ENCODE results near the gene ATP13A4.

Gene ATP13A4

DNA sequence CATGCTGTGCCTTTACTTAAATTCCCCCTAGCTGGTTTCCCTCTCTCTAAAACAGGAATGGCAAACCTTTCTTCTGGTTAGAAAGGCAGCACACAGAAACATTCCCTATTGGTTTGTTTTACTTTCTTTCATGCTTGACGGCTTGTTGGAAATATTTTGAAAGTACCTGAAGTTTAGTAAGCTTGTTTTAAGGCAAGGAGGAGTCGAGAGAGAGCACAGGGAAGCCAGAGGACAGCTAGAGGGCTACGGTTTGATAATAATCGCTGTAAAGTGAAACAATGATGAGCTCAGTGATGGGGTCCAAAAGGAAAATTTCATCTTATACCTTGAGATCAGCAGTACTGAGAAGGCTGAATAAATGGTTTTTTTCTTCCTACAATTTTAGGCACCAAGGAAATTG lies 64.1 kb downstream of the ATP13A4 start:
- Histone ChIP-seq H3K4me1 (ENCODE audit: control insufficient read depth, insufficient read depth, low read length) (no peaks in the 10 kb centered on the region), H3K4me3 (ENCODE audit: low read length) (no peak overlapping the region), H3K36me3 (ENCODE audit: insufficient read depth, low read length) (no peaks in the 10 kb centered on the region)

DNA sequence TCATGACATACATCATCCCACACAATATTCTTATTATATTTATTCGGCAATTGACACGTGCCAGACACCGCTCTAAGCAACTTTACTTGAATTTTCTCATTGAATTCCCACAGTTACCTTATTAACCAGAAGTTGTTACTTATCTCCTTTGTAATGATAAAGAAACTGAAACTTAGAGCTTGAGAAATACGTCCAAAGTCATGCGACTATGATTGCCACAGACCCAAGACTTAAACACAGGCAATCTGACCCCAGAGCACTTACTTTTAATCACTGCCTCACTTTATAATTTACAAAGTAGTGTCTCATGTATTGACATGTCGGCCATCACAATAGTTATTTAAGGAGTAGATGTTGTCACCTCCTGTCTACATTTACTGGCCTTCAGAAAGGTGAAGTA lies 64.7 kb downstream of the ATP13A4 start:
- no peaks in the 10 kb centered on the region for H3K9me3 ChIP-seq (replicated peaks; ENCODE audit: low read length)
- no peaks in the 10 kb centered on the region for H3K4me1 ChIP-seq (ENCODE audit: control insufficient read depth, insufficient read depth, low read length)
- H3K4me2 ChIP-seq (ENCODE audit: low read length), result no peak overlapping the region
- H3K27me3 ChIP-seq (ENCODE audit: control insufficient read depth, insufficient read depth, low read length), result no peaks in the 10 kb centered on the region
- no peaks in the 10 kb centered on the region for H3K36me3 ChIP-seq (ENCODE audit: insufficient read depth, low read length)
- no peak overlapping the region for H3K4me3 ChIP-seq (ENCODE audit: low read length)
- no peak overlapping the region for H3K9ac ChIP-seq (ENCODE audit: low read depth, low read length)

More for the DNA sequence above, 64.1 kb downstream of the ATP13A4 start:
- no peaks in the 10 kb centered on the region for H3K27me3 ChIP-seq (ENCODE audit: control insufficient read depth, insufficient read depth, low read length)
- H3K9me3 ChIP-seq (replicated peaks; ENCODE audit: low read length), result no peaks in the 10 kb centered on the region
- H3K4me2 ChIP-seq (ENCODE audit: low read length), result no peak overlapping the region
- no peak overlapping the region for H3K9ac ChIP-seq (ENCODE audit: low read depth, low read length)

DNA sequence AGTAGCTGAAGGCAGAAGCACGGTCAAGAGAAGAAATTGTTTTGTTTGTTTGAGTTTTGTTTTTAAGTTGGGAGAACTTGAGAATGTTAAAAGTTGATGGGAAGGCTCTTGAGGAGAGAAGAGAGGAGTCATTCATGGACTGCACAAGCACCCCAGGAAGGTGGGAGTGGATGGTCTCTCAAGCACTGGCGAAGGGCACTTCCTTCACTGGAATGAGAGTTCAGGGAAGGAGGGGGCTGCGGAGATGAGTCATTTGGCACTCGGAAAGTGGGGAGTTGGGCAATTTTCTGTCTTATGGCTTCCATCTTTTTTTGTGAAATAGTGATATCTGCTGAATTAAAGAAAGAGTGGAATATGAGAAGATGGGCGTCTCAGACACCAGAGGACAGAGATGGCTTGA lies 66.0 kb downstream of the ATP13A4 start:
- Histone ChIP-seq H3K4me3 (ENCODE audit: low read length) (no peak overlapping the region), H3K4me1 (ENCODE audit: control insufficient read depth, insufficient read depth, low read length) (no peaks in the 10 kb centered on the region)

DNA sequence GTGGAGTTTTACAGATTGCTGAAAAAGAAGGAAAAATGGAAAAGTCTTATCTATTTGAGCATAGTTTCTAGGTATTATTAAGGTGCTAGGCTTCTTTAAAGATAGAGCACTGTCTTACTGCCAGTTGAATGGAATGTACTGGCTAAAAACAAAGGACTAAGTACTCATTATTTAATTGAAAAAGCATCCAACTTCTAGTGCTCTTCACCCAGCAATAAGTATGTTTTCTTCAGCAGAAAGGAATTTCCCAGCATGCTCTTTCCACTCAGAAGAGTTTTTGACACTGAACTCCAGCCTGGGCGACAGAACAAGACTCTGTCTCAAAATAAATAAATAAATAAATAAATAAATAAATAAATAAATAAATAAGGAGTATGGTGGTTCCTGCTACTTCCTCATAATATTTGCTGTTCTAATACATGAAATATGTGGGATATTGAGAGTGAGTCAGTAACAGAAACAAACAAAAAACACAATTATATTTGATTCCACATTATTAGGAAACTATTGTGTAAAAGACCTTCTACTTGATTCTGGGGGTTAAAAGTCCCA lies 70.6 kb downstream of the ATP13A4 start:
- Histone ChIP-seq H3K9ac (ENCODE audit: low read depth, low read length) (no peak overlapping the region), H3K9me3 (replicated peaks; ENCODE audit: low read length) (no peaks in the 10 kb centered on the region), H3K4me2 (ENCODE audit: low read length) (no peak overlapping the region), H3K4me1 (ENCODE audit: control insufficient read depth, insufficient read depth, low read length) (no peaks in the 10 kb centered on the region), H3K36me3 (ENCODE audit: insufficient read depth, low read length) (no peaks in the 10 kb centered on the region), H3K27me3 (ENCODE audit: control insufficient read depth, insufficient read depth, low read length) (no peaks in the 10 kb centered on the region), H3K4me3 (ENCODE audit: low read length) (no peak overlapping the region)

More for the DNA sequence above, 66.0 kb downstream of the ATP13A4 start:
- H3K27me3 ChIP-seq (ENCODE audit: control insufficient read depth, insufficient read depth, low read length), result no peaks in the 10 kb centered on the region
- H3K36me3 ChIP-seq (ENCODE audit: insufficient read depth, low read length), result no peaks in the 10 kb centered on the region
- H3K9ac ChIP-seq (ENCODE audit: low read depth, low read length), result no peak overlapping the region
- no peaks in the 10 kb centered on the region for H3K9me3 ChIP-seq (replicated peaks; ENCODE audit: low read length)
- H3K4me2 ChIP-seq (ENCODE audit: low read length), result no peak overlapping the region

DNA sequence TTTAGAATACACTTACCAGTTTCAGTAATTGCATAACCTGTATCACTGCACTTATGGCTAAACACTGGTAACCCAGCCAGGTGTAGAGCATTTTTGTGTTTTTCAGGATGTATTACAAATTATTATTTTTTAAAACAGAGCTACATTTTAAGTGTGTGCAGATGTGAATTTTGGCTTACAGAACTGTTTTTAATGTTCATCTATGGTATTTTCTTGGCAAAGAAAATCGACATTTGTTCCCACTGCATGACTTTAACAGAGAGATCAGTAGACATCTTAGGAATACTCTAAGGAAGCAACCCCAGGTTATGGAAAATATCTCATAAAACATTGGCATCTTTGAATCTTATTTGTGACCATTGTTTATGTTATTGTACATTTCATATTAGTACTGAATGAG lies 73.3 kb downstream of the ATP13A4 start:
- Histone ChIP-seq H3K9me3 (replicated peaks; ENCODE audit: low read length) (no peaks in the 10 kb centered on the region), H3K4me3 (ENCODE audit: low read length) (no peak overlapping the region), H3K36me3 (ENCODE audit: insufficient read depth, low read length) (no peaks in the 10 kb centered on the region), H3K4me2 (ENCODE audit: low read length) (no peak overlapping the region), H3K27me3 (ENCODE audit: control insufficient read depth, insufficient read depth, low read length) (no peaks in the 10 kb centered on the region), H3K4me1 (ENCODE audit: control insufficient read depth, insufficient read depth, low read length) (no peaks in the 10 kb centered on the region), H3K9ac (ENCODE audit: low read depth, low read length) (no peak overlapping the region)

DNA sequence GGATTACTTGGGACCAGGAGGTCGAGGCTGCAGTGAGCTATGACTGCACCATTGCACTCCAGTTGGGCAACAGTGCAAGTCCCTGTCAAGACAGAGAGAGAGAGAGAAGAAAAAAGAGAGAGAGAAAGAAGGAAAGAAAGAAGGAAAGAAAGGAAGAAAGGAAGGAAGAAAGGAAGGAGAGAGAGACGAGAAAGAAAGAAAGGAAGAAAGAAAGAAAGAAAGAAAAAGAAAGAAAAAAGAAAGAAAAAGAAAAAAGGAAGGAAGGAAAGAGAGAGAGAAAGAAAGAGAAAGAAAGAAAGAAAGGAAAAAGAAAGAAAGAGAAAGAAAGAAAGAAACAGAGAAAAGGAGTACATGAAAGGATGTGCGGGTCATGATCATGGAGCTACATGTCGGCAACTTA lies 80.2 kb downstream of the ATP13A4 start:
- Histone ChIP-seq H3K9me3 (replicated peaks; ENCODE audit: low read length) (no peaks in the 10 kb centered on the region), H3K4me2 (ENCODE audit: low read length) (no peak overlapping the region), H3K36me3 (ENCODE audit: insufficient read depth, low read length) (no peaks in the 10 kb centered on the region), H3K27me3 (ENCODE audit: control insufficient read depth, insufficient read depth, low read length) (no peaks in the 10 kb centered on the region), H3K4me1 (ENCODE audit: control insufficient read depth, insufficient read depth, low read length) (no peaks in the 10 kb centered on the region), H3K9ac (ENCODE audit: low read depth, low read length) (no peak overlapping the region), H3K4me3 (ENCODE audit: low read length) (no peak overlapping the region)

DNA sequence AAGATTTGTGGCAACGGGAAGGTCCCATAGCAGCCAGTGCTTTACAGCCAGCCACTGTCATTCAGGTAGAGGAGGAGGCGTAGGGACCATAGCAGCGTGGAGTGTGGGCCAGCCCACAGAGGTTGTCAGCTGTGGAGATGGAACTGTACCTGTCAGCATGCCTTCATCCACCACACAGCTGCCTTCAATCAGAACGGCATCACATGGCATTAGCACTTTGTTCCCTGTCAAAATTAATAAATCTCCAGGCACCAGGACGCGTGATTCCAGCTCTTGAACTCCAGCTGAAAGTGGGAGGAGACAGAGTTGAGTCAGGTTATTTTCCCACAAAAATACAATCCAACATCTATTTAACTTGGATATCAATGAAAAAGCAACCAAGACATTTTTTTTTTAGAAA lies 84.0 kb downstream of the ATP13A4 start:
- Histone ChIP-seq H3K27me3 (ENCODE audit: control insufficient read depth, insufficient read depth, low read length) (no peaks in the 10 kb centered on the region), H3K4me2 (ENCODE audit: low read length) (no peak overlapping the region), H3K9me3 (replicated peaks; ENCODE audit: low read length) (no peaks in the 10 kb centered on the region), H3K36me3 (ENCODE audit: insufficient read depth, low read length) (no peaks in the 10 kb centered on the region), H3K4me3 (ENCODE audit: low read length) (no peak overlapping the region), H3K9ac (ENCODE audit: low read depth, low read length) (no peak overlapping the region), H3K4me1 (ENCODE audit: control insufficient read depth, insufficient read depth, low read length) (no peaks in the 10 kb centered on the region)

DNA sequence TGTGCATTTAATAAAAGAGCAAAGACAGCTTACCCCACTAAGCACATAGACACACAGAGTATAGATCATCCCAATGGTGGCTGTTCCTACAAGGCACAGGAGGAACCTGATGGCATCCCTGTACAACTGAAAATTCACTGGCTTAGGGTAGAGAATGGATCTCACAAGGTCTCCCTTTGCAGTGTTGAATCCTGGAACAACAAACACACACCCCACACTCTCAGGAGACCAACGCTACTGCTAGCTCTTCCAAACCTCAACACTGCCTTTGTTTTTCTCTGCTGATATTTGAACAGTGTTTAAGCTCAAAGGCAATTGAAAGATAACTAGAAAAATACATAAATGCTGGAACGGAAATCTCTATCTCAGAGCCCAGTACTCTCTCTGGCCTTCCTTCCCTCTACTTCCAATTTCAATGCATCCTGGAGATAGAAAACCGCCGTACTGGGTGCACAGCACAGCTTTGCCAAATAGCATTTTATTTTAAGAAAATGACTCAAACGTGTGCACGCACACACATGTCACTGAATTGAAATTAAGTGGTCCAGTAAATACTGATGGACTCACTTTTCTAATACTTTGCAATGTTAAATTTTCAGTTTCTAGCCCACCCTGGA lies 88.6 kb downstream of the ATP13A4 start:
- Histone ChIP-seq H3K4me1 (ENCODE audit: control insufficient read depth, insufficient read depth, low read length) (no peaks in the 10 kb centered on the region), H3K27me3 (ENCODE audit: control insufficient read depth, insufficient read depth, low read length) (no peaks in the 10 kb centered on the region), H3K9me3 (replicated peaks; ENCODE audit: low read length) (no peaks in the 10 kb centered on the region), H3K9ac (ENCODE audit: low read depth, low read length) (no peak overlapping the region), H3K4me3 (ENCODE audit: low read length) (no peak overlapping the region), H3K36me3 (ENCODE audit: insufficient read depth, low read length) (no peaks in the 10 kb centered on the region), H3K4me2 (ENCODE audit: low read length) (no peak overlapping the region)

DNA sequence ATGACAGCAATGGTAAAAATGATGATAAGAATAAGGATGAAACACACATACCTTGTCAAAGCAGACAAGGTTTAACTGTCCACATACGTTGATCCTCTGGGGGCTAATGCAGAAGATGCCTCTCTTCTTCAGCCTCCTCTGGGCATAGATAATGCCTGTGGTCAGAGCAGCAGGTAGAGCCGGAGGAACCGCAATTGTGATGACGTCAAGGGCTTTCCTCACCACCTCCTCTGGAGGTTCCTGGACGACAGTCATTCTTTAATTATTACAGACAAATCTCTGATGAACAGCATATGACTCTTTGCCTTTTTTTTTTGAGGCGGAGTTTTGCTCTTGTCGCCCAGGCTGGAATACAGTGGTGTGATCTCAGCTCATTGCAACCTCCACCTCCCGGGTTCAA lies 89.8 kb downstream of the ATP13A4 start:
- Histone ChIP-seq H3K4me1 (ENCODE audit: control insufficient read depth, insufficient read depth, low read length) (no peaks in the 10 kb centered on the region), H3K27me3 (ENCODE audit: control insufficient read depth, insufficient read depth, low read length) (no peaks in the 10 kb centered on the region), H3K9me3 (replicated peaks; ENCODE audit: low read length) (no peaks in the 10 kb centered on the region), H3K36me3 (ENCODE audit: insufficient read depth, low read length) (no peaks in the 10 kb centered on the region), H3K4me3 (ENCODE audit: low read length) (no peak overlapping the region), H3K4me2 (ENCODE audit: low read length) (no peak overlapping the region), H3K9ac (ENCODE audit: low read depth, low read length) (no peak overlapping the region)

DNA sequence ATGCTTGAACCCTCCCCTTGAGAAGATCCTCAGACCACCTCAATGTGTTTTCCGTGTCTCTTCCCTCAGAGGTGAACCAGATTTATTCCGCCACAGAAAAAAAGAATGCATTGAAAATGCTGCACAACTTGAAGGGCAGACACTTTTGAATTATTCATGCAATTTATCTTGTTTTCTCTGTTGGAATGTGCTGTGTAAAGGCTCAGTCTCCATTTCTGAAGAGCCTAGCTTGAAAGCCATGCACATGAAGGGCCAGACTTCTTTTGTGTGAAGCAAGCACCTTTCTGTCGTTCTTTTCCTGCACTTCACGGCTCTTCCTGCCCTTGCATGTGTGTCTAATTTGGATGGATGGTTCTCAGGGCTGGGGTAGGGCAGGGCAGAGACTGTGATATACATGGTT lies 97.2 kb downstream of the ATP13A4 start:
- H3K27me3 ChIP-seq (ENCODE audit: control insufficient read depth, insufficient read depth, low read length), result no peaks in the 10 kb centered on the region
- no peak overlapping the region for H3K9ac ChIP-seq (ENCODE audit: low read depth, low read length)
- no peaks in the 10 kb centered on the region for H3K4me1 ChIP-seq (ENCODE audit: control insufficient read depth, insufficient read depth, low read length)
- H3K36me3 ChIP-seq (ENCODE audit: insufficient read depth, low read length), result no peaks in the 10 kb centered on the region
- no peak overlapping the region for H3K4me3 ChIP-seq (ENCODE audit: low read length)
- H3K9me3 ChIP-seq (replicated peaks; ENCODE audit: low read length), result no peaks in the 10 kb centered on the region
- no peak overlapping the region for H3K4me2 ChIP-seq (ENCODE audit: low read length)

DNA sequence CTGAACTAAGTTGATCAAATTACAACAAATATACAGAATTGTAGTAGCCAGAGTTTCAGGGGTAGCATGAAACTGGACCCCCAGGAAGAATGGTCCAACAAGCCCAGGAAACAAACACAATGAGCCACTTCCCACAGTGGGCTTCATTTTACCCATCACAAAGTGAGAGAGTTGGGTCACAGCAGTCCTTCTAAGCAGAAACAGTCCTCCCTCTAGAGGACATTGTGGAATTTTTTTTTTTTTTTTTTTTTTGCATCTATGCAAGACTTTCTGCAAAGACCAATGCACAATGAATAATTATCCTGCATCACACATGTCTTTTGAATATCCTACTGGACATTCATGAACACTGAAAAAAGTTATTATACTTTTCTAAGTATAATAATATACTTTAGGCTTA lies 102.4 kb downstream of the ATP13A4 start:
- Histone ChIP-seq H3K27me3 (ENCODE audit: control insufficient read depth, insufficient read depth, low read length) (no peaks in the 10 kb centered on the region), H3K4me2 (ENCODE audit: low read length) (no peak overlapping the region), H3K4me1 (ENCODE audit: control insufficient read depth, insufficient read depth, low read length) (no peaks in the 10 kb centered on the region), H3K9me3 (replicated peaks; ENCODE audit: low read length) (no peaks in the 10 kb centered on the region), H3K36me3 (ENCODE audit: insufficient read depth, low read length) (no peaks in the 10 kb centered on the region), H3K9ac (ENCODE audit: low read depth, low read length) (no peak overlapping the region), H3K4me3 (ENCODE audit: low read length) (no peak overlapping the region)

DNA sequence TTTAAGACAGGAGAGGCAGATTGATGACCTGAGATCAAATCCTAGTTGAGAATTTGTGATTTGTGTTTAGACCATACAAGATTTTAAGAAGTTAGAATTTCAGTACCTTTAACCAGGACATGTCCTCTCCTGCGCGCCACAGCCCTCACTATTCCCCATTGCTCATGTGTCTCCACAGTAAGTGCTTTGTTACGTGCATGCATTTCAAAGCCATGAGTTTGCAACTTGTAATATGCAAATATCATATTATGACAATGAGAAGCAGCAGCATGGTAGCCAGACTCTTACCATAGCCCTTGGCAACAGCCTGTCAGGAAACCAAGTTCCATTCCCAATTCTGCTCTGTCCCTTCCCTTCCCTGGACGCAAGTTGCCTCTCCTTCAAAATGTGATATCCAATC lies 102.8 kb downstream of the ATP13A4 start:
- Histone ChIP-seq H3K27me3 (ENCODE audit: control insufficient read depth, insufficient read depth, low read length) (no peaks in the 10 kb centered on the region), H3K9me3 (replicated peaks; ENCODE audit: low read length) (no peaks in the 10 kb centered on the region), H3K4me3 (ENCODE audit: low read length) (no peak overlapping the region), H3K36me3 (ENCODE audit: insufficient read depth, low read length) (no peaks in the 10 kb centered on the region), H3K9ac (ENCODE audit: low read depth, low read length) (no peak overlapping the region), H3K4me1 (ENCODE audit: control insufficient read depth, insufficient read depth, low read length) (no peaks in the 10 kb centered on the region), H3K4me2 (ENCODE audit: low read length) (no peak overlapping the region)

Data from skeletal muscle satellite cell (primary cell).